Forelimb muscle (tissue), 1 donor: Measurements from ENCODE around the gene FAM184B. TPM values are rescaled to one million over a fixed set of nuclear protein-coding genes. Genes with fewer than 3 reads are reported as not detected.

Experiments
- DNase-seq: peaks from one replicate; pipeline ENCODE4 v3.0.0-alpha.2; 2013; ENCODE audit warnings: low read depth
- polyA plus RNA-seq: library from polyadenylated mRNA; unstranded; fragments of 120-200 nt; gene quantifications from one replicate; pipeline ENCODE4 v1.2.1, GENCODE V29; 2013; ENCODE audit not compliant: insufficient read length

Gene FAM184B
- polyA plus RNA-seq, 1 donor, result 7.7 TPM

- no peak for DNase-seq
Observed at GRCh38 chr4:17636341-17636695, 145.1 kb downstream of the FAM184B start.

GRCh38 chr4:17635056-17635455, 146.4 kb downstream of the FAM184B start:
- no peak for DNase-seq

GRCh38 chr4:17633600-17633999, 147.8 kb downstream of the FAM184B start:
- DNase-seq, result no peak

GRCh38 chr4:17630228-17630627, 151.2 kb downstream of the FAM184B start:
- DNase-seq, result no peak

GRCh38 chr4:17624821-17625220, 156.6 kb downstream of the FAM184B start:
- no peak for DNase-seq

GRCh38 chr4:17623451-17624001, 157.9 kb downstream of the FAM184B start:
- DNase-seq, result no peak

GRCh38 chr4:17619416-17620105, 161.9 kb downstream of the FAM184B start:
- DNase-seq, result no peak

GRCh38 chr4:17618926-17619325, 162.5 kb downstream of the FAM184B start:
- DNase-seq, result no peak

- DNase-seq, result no peak
Observed at GRCh38 chr4:17616283-17616682, 165.1 kb downstream of the FAM184B start.

GRCh38 chr4:17614416-17615299, 166.8 kb downstream of the FAM184B start, which contains the start of gene MED28:
TSS of gene MED28 (plus strand) at chr4:17614641. CDS start at chr4:17614655, 14 bp downstream.
- DNase-seq, result peak; percentile 95

- no peak for DNase-seq
Observed at GRCh38 chr4:17613761-17614415, 167.5 kb downstream of the FAM184B start.

- no peak for DNase-seq
Observed at GRCh38 chr4:17605236-17605635, 176.2 kb downstream of the FAM184B start.

GRCh38 chr4:17599826-17600225, 181.6 kb downstream of the FAM184B start:
- DNase-seq, result no peak

- DNase-seq, result no peak
Observed at GRCh38 chr4:17597517-17597916, 183.9 kb downstream of the FAM184B start.

- no peak for DNase-seq
Observed at GRCh38 chr4:17595471-17596005, 185.9 kb downstream of the FAM184B start.

- DNase-seq, result no peak
Observed at GRCh38 chr4:17589355-17589754, 192.1 kb downstream of the FAM184B start.

- no peak for DNase-seq
Observed at GRCh38 chr4:17587094-17587822, 194.2 kb downstream of the FAM184B start.

GRCh38 chr4:17584521-17585213, 196.8 kb downstream of the FAM184B start:
- DNase-seq, result no peak

- DNase-seq, result no peak
Observed at GRCh38 chr4:17583941-17584340, 197.5 kb downstream of the FAM184B start.

- DNase-seq, result no peak
Observed at GRCh38 chr4:17583276-17583675, 198.1 kb downstream of the FAM184B start.

GRCh38 chr4:17580969-17581368, 200.5 kb downstream of the FAM184B start:
- DNase-seq, result no peak
